ENCODE results near the gene HYI. TPM values are rescaled to one million over a fixed set of nuclear protein-coding genes. Genes with fewer than 3 reads are reported as not detected.

Gene HYI
- total RNA-seq, 5 donors from 2014 or later (not counting 1 experiment from before 2014, with no cell fraction given) = 14.9 to 27.4 (median 19.9) TPM

DNA sequence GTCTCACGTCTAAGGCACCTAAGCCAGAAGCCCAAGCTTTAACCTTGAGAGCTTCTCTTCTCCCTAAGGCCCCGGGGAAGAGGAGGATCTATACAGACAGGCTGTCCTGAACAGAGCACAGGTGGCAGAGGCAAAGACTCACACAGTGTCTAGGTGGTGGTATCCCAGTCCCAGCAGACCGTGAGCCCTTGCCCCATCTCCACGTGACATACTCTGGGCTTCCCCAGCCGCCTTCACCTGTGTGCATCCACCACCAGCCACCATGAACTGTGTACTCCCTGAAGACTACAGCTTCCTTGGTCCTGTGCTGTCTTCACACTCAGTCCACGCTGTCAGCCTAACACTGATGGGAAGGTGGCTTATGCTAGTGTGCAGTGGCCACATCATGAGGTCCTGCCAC lies 32.3 kb downstream of the HYI start:
- Mint-ChIP-seq H3K4me3 (no peak overlapping the region), H3K27me3 (no peaks in the 10 kb centered on the region), H3K36me3 (peaks cover 25% of the 10 kb centered on the region), H3K9me3 (no peaks in the 10 kb centered on the region), H3K4me1 (no peaks in the 10 kb centered on the region), H3K27ac (no peak overlapping the region)
- ChIA-PET CTCF (no interaction called here), POLR2A (no interaction called here)
- Histone ChIP-seq H3K9me3 (no peaks in the 10 kb centered on the region), H3K4me3 (ENCODE audit: control insufficient read depth in 1 of 2, extremely low read depth in 1 of 2, low read length in 1 of 2) (no peak overlapping the region), H3K36me3 (ENCODE audit: control insufficient read depth in 2 of 2, extremely low read depth in 1 of 2, insufficient read depth in 1 of 2, low read length in 1 of 2) (peaks cover 10 to 95% of the 10 kb centered on the region in 2 donors), H3K4me1 (ENCODE audit: control insufficient read depth in 1 of 2, extremely low read depth in 1 of 2, insufficient read depth in 2 of 2, low read length in 2 of 2) (peaks cover 0 to 5% of the 10 kb centered on the region in 2 experiments), H3K27ac (ENCODE audit: low read length) (no peak overlapping the region), H3K27me3 (replicated peaks in 1 of 2; ENCODE audit: control insufficient read depth in 2 of 2, extremely low read depth in 1 of 2, insufficient read depth in 2 of 2, low read length in 1 of 2) (no peaks in the 10 kb centered on the region)
- ATAC-seq (replicated peaks in 1 of 4) (no peak), DNase-seq (no peak)
- WGBS (ENCODE audit: insufficient coverage) = 94% methylated on average over 4 of the region's 6 CpGs

DNA sequence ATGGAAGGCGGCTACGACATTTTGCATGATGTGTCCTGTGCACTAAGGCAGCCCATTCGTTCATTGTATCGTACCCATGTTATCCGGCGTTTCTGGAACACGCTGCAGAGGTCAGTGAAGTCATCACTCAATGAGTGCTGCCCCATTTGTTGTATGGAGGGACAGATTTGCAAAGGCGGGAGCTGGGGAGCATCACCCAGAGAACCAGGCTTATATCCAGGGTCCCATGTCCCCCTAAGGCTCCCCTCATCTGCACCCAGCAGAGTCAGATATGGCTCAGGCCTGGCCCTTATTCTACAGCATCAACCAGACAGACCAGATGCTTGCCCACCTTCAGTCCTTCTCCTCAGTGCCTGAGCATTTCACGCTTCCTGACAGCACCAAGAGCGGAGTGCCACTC lies 32.9 kb downstream of the HYI start:
- Mint-ChIP-seq H3K9me3 (no peaks in the 10 kb centered on the region), H3K4me3 (no peak overlapping the region), H3K4me1 (no peaks in the 10 kb centered on the region), H3K27ac (peak overlapping the region in 1 of 2 donors; percentile 61), H3K27me3 (no peaks in the 10 kb centered on the region), H3K36me3 (peaks cover 25% of the 10 kb centered on the region)
- Histone ChIP-seq H3K9me3 (no peaks in the 10 kb centered on the region), H3K4me1 (ENCODE audit: control insufficient read depth in 1 of 2, extremely low read depth in 1 of 2, insufficient read depth in 2 of 2, low read length in 2 of 2) (peaks cover 0 to 5% of the 10 kb centered on the region in 2 experiments), H3K4me3 (ENCODE audit: control insufficient read depth in 1 of 2, extremely low read depth in 1 of 2, low read length in 1 of 2) (no peak overlapping the region), H3K27ac (ENCODE audit: low read length) (no peak overlapping the region), H3K27me3 (replicated peaks in 1 of 2; ENCODE audit: control insufficient read depth in 2 of 2, extremely low read depth in 1 of 2, insufficient read depth in 2 of 2, low read length in 1 of 2) (no peaks in the 10 kb centered on the region), H3K36me3 (ENCODE audit: control insufficient read depth in 2 of 2, extremely low read depth in 1 of 2, insufficient read depth in 1 of 2, low read length in 1 of 2) (peaks cover 13 to 95% of the 10 kb centered on the region in 2 donors)
- ATAC-seq (replicated peaks in 1 of 4) = no peak
- ChIA-PET POLR2A (no interaction called here), CTCF (no interaction called here)
- WGBS (ENCODE audit: insufficient coverage) = over 99% methylated on average over 9 of the region's 10 CpGs
- no peak for DNase-seq

DNA sequence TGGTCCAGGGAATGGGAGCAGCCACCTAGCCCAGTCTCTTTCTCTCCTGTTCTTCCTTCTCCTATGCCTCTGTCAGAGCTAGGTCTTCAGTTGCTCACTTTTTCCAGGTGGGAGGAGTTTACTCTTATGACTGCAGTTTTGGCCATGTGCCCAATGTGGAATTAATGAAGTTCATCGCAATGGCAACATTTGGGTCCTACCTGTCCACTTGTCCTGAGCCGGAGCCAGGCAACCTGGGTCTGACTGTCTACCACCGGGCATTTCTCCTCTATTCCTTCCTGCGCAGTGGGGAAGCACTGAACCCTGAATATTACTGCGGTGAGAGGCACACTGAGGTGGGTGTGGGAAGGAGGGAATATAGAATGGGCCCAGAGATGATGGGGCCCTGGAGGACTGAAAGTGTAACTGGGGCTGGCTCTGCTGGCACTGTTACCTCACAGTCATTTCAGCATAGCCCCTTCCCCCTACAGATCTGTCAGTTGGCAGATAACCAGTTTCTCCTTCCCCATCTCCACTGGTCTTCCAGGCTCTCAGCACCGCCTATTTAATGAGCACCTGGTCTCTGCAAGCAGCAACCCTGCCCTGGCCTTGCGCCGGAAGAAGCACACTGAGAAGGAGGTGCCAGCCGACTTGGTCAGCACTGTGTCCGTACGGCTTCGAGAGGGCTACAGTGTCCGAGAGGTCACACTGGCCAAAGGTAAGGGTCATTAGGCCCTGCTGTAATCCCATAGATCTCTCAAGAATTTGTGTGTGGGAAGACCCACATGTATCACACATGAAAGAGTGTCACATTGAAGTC lies 33.9 kb downstream of the HYI start:
- ChIA-PET POLR2A (no interaction called here), CTCF (interaction anchor here in 1 of 2 donors (0.7 kb wide), 1 partner anchor 193 kb away, joined by 3 read pairs; no protein-coding TSS in a partner anchor)
- Histone ChIP-seq H3K4me1 (ENCODE audit: control insufficient read depth in 1 of 2, extremely low read depth in 1 of 2, insufficient read depth in 2 of 2, low read length in 2 of 2) (peaks cover 0 to 5% of the 10 kb centered on the region in 2 experiments), H3K9me3 (no peaks in the 10 kb centered on the region), H3K27me3 (replicated peaks in 1 of 2; ENCODE audit: control insufficient read depth in 2 of 2, extremely low read depth in 1 of 2, insufficient read depth in 2 of 2, low read length in 1 of 2) (no peaks in the 10 kb centered on the region), H3K36me3 (ENCODE audit: control insufficient read depth in 2 of 2, extremely low read depth in 1 of 2, insufficient read depth in 1 of 2, low read length in 1 of 2) (peaks cover 15 to 95% of the 10 kb centered on the region in 2 donors), H3K4me3 (ENCODE audit: control insufficient read depth in 1 of 2, extremely low read depth in 1 of 2, low read length in 1 of 2) (no peak overlapping the region), H3K27ac (ENCODE audit: low read length) (no peak overlapping the region)
- 99% methylated on average over 10 of the region's 13 CpGs for WGBS (ENCODE audit: insufficient coverage)
- Mint-ChIP-seq H3K9me3 (no peaks in the 10 kb centered on the region), H3K4me3 (no peak overlapping the region), H3K4me1 (peaks cover 0 to 2% (median 0%) of the 10 kb centered on the region in 3 donors), H3K36me3 (peaks cover 27% of the 10 kb centered on the region), H3K27me3 (no peaks in the 10 kb centered on the region), H3K27ac (peak overlapping the region in 1 of 2 donors; percentile 1)
- DNase-seq (no peak), ATAC-seq (replicated peaks in 1 of 4) (no peak)

DNA sequence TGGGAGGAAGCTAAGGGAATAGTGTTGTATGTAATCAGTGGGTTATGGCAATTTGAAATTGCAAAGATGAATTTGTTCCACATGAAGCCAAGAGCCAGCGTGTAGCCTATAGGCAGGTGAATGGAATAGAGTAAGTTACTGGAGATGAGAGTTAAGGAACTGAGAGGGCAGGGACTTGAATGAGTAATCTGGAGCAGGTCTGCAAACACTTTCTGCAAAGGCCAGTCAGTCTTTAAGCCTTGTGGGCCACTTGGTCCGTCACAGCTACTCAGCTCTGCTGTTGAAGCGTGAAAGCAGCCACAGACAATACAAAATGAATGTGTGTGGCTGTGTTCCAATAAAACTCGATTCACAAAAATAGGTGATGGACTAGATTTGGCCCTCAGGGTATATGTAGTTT lies 34.9 kb downstream of the HYI start:
- peaks cover 0 to 5% of the 10 kb centered on the region in 2 experiments for H3K4me1 ChIP-seq (ENCODE audit: control insufficient read depth in 1 of 2, extremely low read depth in 1 of 2, insufficient read depth in 2 of 2, low read length in 2 of 2)
- CTCF ChIA-PET = interaction anchor here in 1 of 2 donors (0.6 kb wide), 1 partner anchor 200 kb away, joined by 5 read pairs; no protein-coding TSS in a partner anchor
- POLR2A ChIA-PET = no interaction called here
- H3K4me3 ChIP-seq (ENCODE audit: control insufficient read depth in 1 of 2, extremely low read depth in 1 of 2, low read length in 1 of 2) = no peak overlapping the region
- H3K27ac ChIP-seq (ENCODE audit: low read length) = no peak overlapping the region
- Mint-ChIP-seq H3K4me1 (peaks cover 0 to 7% (median 2%) of the 10 kb centered on the region in 3 donors), H3K4me3 (no peak overlapping the region), H3K9me3 (no peaks in the 10 kb centered on the region), H3K27me3 (no peaks in the 10 kb centered on the region), H3K36me3 (peaks cover 26% of the 10 kb centered on the region), H3K27ac (no peak overlapping the region)
- no peak for DNase-seq
- peaks cover 15 to 88% of the 10 kb centered on the region in 2 donors for H3K36me3 ChIP-seq (ENCODE audit: control insufficient read depth in 2 of 2, extremely low read depth in 1 of 2, insufficient read depth in 1 of 2, low read length in 1 of 2)
- no peaks in the 10 kb centered on the region for H3K27me3 ChIP-seq (replicated peaks in 1 of 2; ENCODE audit: control insufficient read depth in 2 of 2, extremely low read depth in 1 of 2, insufficient read depth in 2 of 2, low read length in 1 of 2)
- H3K9me3 ChIP-seq = no peaks in the 10 kb centered on the region
- no peak for ATAC-seq (replicated peaks in 1 of 4)
- 100% methylated on average over 1 of the region's 4 CpGs for WGBS (ENCODE audit: insufficient coverage)

DNA sequence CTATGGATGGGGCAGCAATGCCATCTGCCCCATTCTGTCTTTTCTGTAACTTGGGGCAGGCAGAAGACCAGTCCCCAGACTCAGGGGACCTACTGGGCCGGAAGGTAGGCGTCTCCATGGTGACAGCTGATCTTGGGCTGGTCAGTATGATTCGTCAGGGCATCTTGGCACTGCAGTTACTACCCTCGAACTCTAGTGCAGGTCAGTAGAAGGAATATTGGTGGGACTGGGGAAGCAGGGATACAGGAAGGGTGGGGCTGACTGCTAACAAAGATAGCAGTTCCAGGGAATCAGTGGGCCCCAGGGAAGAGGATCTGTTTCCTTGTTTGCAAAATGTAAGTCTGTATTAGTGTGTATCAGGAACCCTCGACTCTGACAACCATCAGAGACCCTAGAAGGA lies 37.8 kb downstream of the HYI start:
- Mint-ChIP-seq H3K27ac (no peak overlapping the region), H3K27me3 (no peaks in the 10 kb centered on the region), H3K36me3 (peaks cover 15% of the 10 kb centered on the region), H3K4me3 (no peak overlapping the region), H3K4me1 (peaks cover 2 to 7% (median 2%) of the 10 kb centered on the region in 3 donors), H3K9me3 (no peaks in the 10 kb centered on the region)
- no peak for DNase-seq
- peaks cover 20 to 62% of the 10 kb centered on the region in 2 donors for H3K36me3 ChIP-seq (ENCODE audit: control insufficient read depth in 2 of 2, extremely low read depth in 1 of 2, insufficient read depth in 1 of 2, low read length in 1 of 2)
- ChIA-PET POLR2A (no interaction called here), CTCF (interaction anchor here (0.9 to 2.8 kb wide), 2 partner anchors 189 kb away, joined by 3 to 86 read pairs; no protein-coding TSS in a partner anchor)
- H3K27me3 ChIP-seq (replicated peaks in 1 of 2; ENCODE audit: control insufficient read depth in 2 of 2, extremely low read depth in 1 of 2, insufficient read depth in 2 of 2, low read length in 1 of 2) = no peaks in the 10 kb centered on the region
- ATAC-seq (replicated peaks in 1 of 4) = no peak
- H3K27ac ChIP-seq (ENCODE audit: low read length) = no peak overlapping the region
- H3K4me3 ChIP-seq (ENCODE audit: control insufficient read depth in 1 of 2, extremely low read depth in 1 of 2, low read length in 1 of 2) = no peak overlapping the region
- no peaks in the 10 kb centered on the region for H3K4me1 ChIP-seq (ENCODE audit: control insufficient read depth in 1 of 2, extremely low read depth in 1 of 2, insufficient read depth in 2 of 2, low read length in 2 of 2)
- WGBS (ENCODE audit: insufficient coverage) = 91% methylated on average over 3 of the region's 5 CpGs
- no peaks in the 10 kb centered on the region for H3K9me3 ChIP-seq

DNA sequence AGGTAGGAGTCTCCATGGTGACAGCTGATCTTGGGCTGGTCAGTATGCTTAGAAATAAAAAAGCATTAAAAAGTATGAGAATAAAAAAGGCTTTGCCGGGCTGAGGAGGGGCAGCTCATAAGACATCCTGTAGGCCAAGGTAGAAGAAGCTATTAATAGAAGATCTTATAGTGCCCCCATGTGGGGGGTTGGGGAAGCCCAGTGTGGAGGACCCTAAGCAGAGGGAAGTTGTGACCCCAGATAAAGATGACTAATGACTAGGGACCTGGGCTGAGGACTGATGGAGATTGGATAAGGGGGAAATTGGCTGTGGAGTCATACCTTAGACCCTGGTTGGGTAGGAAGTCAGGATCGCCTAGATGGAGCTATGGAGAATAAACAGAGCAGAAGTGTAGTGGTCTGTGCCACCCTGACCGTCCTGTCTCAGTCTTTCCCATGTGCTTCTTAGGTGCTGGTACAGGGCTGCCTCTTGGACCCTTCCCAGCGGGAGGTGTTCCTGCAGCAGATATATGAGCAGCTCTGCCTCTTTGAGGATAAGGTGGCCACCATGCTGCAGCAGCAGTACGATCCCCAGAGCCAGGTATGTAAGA lies 39.0 kb downstream of the HYI start:
- DNase-seq (peak; percentile 22 to 77 (median 55)), ATAC-seq (replicated peaks in 1 of 4) (peak; percentile 90 to 91 (median 90))
- Mint-ChIP-seq H3K27ac (peak overlapping the region; percentile 11 to 40), H3K4me1 (peaks cover 2 to 7% (median 2%) of the 10 kb centered on the region in 3 donors), H3K27me3 (no peaks in the 10 kb centered on the region), H3K36me3 (peaks cover 15% of the 10 kb centered on the region), H3K9me3 (no peaks in the 10 kb centered on the region), H3K4me3 (no peak overlapping the region)
- ChIA-PET CTCF (interaction anchor here (0.5 to 2.8 kb wide), 28 partner anchors 11 to 999 kb away, joined by 3 to 86 read pairs (median 4); partner anchors contain the start of gene ELOVL1 (in 1 of the 2)), POLR2A (interaction anchor here in 1 of 2 donors (0.9 kb wide), 1 partner anchor 188 kb away, joined by 3 read pairs; no protein-coding TSS in a partner anchor)
- Histone ChIP-seq H3K27me3 (replicated peaks in 1 of 2; ENCODE audit: control insufficient read depth in 2 of 2, extremely low read depth in 1 of 2, insufficient read depth in 2 of 2, low read length in 1 of 2) (no peaks in the 10 kb centered on the region), H3K4me3 (ENCODE audit: control insufficient read depth in 1 of 2, extremely low read depth in 1 of 2, low read length in 1 of 2) (no peak overlapping the region), H3K4me1 (ENCODE audit: control insufficient read depth in 1 of 2, extremely low read depth in 1 of 2, insufficient read depth in 2 of 2, low read length in 2 of 2) (no peaks in the 10 kb centered on the region), H3K9me3 (no peaks in the 10 kb centered on the region), H3K36me3 (ENCODE audit: control insufficient read depth in 2 of 2, extremely low read depth in 1 of 2, insufficient read depth in 1 of 2, low read length in 1 of 2) (peaks cover 16 to 50% of the 10 kb centered on the region in 2 donors), H3K27ac (ENCODE audit: low read length) (no peak overlapping the region)
- 87% methylated on average over 4 of the region's 5 CpGs for WGBS (ENCODE audit: insufficient coverage)
